ENCODE data around the gene OPA3. TPM values are rescaled to one million over a fixed set of nuclear protein-coding genes. Genes with fewer than 3 reads are reported as not detected.
"Not testable (repeated sequence)": the region's sequence is repeated elsewhere in the genome, so short reads cannot be mapped to it uniquely, and the experiment has no call there.

Gene OPA3
- polyA plus RNA-seq, 5 donors = 5.8 to 9.4 (median 6.0) TPM

DNA sequence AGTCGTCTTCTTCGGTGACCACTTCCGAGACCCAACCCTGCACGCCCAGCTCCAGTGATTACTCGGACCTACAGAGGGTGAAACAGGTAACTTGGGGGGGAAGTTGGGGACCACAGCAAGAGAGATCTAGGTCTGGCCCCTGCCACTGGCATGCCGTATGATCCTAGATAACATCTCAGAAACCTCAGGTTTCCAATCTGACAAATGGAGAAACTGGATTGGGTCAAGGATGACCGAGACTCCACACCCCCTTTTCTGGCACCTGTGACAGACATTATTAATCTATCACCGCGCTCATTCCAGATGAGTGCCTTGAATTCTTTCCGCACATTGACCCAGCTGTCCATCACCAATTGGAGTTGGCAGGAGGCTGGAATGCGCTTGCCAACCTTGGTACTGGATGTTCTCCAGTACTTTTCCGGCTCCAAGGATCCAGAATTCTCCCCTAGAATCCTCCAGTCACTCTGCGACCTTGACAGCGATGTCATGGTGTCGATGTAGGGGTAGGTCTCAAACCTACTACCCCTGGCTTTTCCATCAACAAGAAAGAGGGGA is 60.0 kb downstream of the OPA3 start:
- no peak for DNase-seq

DNA sequence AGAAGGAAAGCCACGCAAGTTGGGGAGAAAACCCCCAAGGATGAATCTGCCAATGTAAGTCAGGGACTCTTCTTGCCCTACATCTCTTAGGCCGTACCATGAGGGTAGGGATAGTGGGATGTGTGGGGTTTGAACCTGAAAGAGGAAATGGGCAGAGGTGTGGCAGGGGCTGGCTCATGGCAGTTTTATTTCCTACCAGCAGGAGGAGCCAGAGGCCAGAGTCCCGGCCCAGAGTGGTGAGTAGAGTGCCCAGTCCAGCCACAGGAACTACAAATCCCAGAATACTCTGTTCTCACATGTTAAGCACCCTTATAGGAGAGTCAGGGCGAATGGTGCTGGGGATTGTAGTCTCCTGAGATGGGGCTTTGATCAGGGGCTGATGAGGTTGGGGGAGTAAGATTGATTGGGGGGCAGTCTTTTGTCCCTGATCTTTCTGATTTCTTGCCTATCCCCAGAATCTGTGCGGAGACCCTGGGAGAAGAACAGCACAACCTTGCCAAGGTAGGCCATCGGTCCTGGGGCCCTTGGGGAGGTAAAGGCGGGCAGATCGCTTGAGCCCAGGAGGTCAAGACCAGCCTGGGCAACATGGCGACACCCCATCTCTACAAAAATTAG is 60.9 kb downstream of the OPA3 start:
- DNase-seq = peak; percentile 74 to 82

GRCh38 chr19:45522010-45522941 is 62.3 kb downstream of the OPA3 start:
- no peak for DNase-seq

- DNase-seq = no peak
Measured at GRCh38 chr19:45518469-45518826, 66.2 kb downstream of the OPA3 start.

DNA sequence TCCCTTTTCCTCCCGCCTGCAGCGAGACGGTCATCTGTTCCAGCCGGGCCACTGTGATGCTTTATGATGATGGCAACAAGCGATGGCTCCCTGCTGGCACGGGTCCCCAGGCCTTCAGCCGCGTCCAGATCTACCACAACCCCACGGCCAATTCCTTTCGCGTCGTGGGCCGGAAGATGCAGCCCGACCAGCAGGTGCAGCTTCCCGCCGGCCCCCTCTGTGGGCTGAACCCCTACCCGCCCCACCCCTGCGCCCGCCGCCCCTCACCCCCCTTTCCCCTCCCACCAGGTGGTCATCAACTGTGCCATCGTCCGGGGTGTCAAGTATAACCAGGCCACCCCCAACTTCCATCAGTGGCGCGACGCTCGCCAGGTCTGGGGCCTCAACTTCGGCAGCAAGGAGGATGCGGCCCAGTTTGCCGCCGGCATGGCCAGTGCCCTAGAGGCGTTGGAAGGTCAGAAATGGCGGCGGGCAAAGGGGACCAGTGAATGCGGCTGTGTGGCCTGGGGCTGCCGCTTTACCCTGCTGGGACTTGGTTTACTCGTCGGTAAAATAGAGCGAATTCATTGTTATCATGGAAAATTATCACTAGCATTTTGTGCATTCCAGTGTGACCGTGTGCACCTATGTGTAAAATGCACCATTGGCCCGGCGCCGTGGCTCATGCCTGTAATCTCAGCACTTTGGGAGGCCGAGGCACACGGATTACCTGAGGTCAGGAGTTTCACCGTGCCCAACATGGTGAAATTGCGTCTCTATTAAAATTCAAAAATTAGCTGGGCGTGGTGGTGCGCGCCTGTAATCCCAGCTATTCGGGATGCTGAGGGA is 66.7 kb downstream of the OPA3 start:
- no peak for DNase-seq

DNA sequence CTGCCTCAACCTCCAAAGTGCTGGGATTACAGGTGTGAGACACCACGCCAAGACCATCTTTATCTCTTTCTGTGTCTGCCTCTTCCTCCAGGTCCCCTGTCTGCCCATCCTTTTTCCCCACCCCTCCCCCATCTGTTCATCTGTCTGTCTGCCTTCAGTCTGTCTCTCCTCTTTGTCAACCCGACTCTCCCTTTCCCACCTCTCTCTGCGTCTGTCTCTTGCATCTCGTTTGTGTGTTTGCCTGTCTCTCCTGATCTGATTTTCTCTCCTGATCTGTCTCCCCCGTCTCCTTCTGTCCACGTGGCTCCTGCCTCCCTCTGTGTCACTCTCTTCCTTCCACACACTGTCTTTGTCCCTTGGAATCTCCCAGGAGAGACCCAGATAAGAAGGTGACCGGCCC is 67.4 kb downstream of the OPA3 start:
- no peak for DNase-seq

DNA sequence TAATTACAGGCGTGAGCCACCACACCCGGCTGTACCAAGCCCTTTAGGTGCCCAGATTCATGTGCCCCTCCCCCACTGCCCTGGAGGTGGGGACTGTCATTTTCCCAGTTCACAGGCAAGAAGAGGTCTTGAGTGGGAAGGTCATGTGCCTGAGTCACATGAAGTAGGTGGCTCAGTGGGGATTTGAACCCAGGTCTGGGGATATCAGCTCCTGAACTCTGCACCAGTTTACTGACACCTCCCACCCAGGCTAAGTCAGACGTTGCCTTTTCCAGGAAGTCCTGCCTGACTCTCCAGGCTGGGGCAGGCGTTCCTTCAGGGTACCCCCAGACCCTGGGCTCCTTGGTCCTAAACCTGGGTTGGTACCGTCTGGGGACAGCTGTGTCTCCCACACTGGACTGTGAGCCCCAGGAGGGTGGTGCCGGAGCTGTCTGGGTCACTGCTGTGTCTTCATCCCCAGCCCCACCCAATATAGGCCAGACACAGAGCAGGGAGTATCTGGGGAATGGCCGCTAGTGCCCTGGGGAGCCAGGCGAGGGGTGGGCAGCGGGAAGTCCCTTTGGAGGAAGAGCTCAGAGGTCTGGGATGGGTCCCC is 68.7 kb downstream of the OPA3 start:
- DNase-seq = no peak

DNA sequence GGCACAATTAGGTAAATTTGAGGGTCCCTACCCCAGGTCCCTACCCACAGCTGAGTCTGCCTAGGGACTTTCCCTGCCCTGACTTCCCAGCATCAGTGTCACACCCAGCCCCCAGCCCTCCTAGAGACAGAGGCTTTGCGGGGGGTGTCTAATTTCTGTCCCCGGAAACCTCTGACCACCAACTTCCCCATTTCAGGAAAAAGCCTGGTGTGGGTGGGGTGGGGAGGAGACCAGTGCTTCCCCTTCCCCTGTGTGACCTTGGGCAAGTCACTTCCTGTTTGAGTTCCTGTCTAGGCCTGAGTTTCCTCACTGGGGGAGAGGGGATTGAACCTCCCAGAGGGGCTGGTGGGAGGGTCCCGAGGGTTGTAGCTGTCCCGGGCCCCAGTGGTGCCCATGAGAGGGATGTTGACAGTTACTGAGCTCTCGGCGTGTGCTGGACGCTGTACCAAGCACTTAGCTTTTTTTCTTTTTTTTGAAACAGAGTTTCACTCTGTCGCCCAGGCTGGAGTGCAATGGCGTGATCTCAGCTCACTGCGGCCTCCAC is 69.4 kb downstream of the OPA3 start:
- DNase-seq = no peak

DNA sequence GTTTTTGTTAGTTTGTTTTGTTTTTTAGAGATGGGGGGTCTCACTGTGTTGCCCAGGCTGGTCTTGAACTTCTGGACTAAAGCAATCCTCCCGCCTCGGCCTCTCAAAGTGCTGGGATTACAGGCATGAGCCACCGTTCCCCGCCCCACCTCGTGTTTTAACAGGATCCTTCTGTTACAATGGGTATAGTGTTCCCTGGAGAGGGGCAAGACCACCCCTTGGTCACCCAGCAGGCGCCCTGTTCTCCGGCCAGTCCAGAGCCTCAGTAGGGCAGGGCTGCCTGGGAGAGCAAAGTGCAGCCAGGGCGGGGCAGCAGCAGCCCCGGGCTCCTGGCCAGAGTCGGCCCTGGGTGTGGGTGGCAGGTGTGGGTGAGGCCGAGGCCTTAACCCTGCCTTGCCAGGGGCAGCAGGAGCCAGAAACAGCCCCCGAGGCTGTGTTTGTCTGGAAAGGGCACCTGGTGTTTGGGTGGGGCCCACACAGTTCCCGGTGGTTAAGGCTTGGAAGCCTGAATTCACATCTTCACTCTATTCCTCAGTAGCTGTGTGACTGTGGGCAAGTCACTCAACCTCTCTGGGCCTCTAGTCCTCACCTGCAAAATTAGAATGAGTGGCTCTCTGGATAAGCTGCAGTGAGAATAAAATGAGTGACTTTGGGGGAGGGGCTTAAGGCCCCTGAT is 70.1 kb downstream of the OPA3 start:
- DNase-seq = no peak

DNA sequence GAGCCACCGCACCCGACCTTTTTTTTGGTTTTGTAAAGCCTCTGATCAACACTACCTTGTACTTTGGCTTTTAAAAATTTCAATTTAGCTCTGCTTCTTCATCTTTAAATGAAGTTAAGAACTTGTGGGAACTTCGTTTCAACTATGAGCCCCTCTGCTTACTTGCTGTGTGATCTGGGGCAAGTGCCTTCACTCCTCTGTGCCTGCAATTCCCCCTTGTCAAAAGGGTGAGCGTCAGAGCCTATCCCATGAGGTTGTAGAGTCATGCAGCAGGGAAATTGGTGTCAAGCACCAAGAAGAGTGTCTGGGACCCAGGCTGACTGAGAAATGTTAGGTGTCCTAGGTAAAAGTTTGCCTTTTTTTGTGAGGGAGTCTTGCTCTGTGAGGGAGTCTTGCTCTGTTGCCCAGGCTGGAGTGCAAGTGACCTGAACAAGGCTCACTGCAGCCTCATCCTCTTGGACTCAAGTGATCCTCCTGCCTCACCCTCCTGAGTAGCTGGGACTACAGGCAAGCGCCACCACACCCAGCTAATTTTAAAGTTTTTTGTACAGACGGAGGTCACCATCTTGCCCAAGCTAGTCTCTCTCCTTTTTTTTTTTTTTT is 71.6 kb downstream of the OPA3 start:
- DNase-seq = no peak

DNA sequence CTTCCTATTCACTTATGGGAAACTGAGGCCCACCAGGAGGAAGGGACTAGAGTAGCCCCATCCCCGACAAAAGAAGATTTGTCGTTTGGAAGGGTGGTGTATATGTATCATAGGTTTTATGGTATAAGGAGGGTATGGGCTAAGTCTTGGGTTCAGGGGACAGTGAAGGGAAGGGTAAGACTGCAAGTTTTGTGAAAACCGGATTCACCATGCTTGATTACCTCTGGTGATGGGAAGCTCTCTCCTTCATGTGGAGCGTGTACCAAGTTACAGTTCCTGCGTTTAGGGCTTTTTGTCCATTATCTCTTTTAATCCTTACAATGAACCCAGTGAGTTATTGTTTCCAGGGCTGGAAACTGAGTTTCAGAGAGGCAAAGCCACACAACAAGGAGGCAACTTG is 73.5 kb downstream of the OPA3 start:
- DNase-seq = no peak

- not testable (repeated sequence) for DNase-seq
Measured at GRCh38 chr19:45510352-45510751, 74.2 kb downstream of the OPA3 start.

GRCh38 chr19:45509692-45510015 is 74.9 kb downstream of the OPA3 start:
- DNase-seq = no peak

DNA sequence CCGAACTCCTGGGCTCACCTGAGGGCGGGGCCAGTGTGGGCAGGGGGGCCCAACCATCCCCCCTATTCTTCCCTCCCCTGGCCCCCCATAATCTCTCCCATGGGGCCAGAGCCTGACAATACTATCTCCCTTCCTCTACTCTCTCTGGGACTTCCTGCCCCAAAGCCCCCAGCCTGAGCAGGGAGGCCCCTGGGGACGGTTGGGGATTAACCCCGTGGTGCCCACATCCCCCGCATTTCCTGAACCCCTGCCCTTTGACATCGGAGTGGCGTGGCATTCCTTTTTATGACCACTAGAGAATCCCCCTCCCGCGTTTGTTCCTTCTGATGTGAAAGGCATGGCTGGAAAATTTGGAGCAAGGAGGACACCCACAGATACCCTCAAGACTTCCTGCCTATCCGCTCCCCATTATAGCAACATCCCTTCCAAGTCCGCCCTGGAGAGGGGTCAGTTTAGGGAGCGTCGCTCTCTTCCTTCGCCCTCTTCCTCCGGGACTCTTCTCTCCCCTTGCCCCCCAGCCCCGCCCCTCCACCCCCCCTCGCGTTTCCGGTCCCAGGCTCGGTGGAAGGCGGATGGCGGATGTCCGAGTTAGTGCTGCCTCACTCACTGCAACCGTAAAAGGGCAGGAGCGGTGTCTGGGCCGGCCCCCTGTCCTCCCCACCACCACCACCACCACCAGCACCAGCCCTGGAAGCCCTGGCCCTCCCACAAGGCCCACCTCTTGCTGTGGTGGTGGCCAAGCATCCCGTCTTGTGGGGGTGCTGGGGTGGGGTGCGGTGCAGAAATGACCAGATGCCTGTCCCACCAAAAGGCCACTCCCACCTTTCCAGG is 75.5 kb downstream of the OPA3 start:
- DNase-seq = no peak

GRCh38 chr19:45508417-45508860 is 76.2 kb downstream of the OPA3 start:
- DNase-seq = no peak

DNA sequence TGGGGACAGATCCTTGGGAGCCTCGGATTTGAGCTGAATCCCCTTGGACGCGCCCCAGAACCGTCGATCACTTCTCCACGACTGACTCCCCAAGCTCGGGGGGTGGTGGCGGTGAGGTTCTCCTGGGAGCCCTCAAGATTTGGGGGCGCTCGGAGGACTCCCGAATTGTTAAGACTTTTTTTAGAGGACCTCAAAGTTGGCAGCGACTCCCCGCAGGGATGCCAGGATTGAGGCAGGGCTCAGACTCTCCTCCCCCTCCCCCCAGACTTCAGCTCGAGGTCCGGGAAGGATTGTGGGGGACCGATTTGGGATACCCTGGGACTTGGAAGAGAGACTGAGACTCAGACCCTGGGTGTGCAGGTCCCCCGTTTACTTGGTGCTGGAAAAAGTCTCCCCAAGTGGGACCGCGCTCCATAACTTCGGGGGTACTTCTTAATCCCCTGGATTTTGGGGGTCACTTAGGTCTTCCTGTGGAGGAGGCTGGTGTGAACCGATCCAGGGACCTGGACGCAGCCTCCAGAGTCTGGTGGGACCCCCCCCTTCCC is 76.7 kb downstream of the OPA3 start:
- no peak for DNase-seq

GRCh38 chr19:45506989-45507871 is 77.4 kb downstream of the OPA3 start, which contains the start of gene VASP:
Gene VASP (plus strand): TSS chr19:45507479. CDS start chr19:45507772, 293 bp downstream.
- peak; percentile 79 to 81 for DNase-seq

All from right lung (tissue), 5 donors.